Nephron (organoid): ENCODE data around the gene PLCB1.
A peak's percentile ranks its signal among the peaks of the same experiment; 100 is the strongest.
"Not testable (repeated sequence)": the region's sequence is repeated elsewhere in the genome, so short reads cannot be mapped to it uniquely, and the experiment has no call there.

Experiments used
- H3K27ac Mint-ChIP-seq, 3 experiments: 2 replicates each; pipeline ENCODE4 v1.8.0; 2020; ENCODE audit warnings: mixed read lengths in 3 of 3, mild to moderate bottlenecking in 2 of 3, moderate library complexity in 1 of 3
- H3K27me3 Mint-ChIP-seq: 2 replicates; pipeline ENCODE4 v1.8.0; 2021; ENCODE audit warnings: low read depth, mild to moderate bottlenecking, moderate library complexity, mixed read lengths
- H3K36me3 Mint-ChIP-seq: 2 replicates; pipeline ENCODE4 v1.8.0; 2020; ENCODE audit warnings: low read depth, mixed read lengths
- H3K4me1 Mint-ChIP-seq: 2 replicates; pipeline ENCODE4 v1.8.0; 2020; ENCODE audit warnings: mixed read lengths
- H3K4me3 Mint-ChIP-seq, 3 experiments: 2 replicates each; pipeline ENCODE4 v1.8.0; 2020; ENCODE audit warnings: mild to moderate bottlenecking in 3 of 3, mixed read lengths in 3 of 3, moderate library complexity in 2 of 3
- H3K9me3 Mint-ChIP-seq: 2 replicates; pipeline ENCODE4 v1.8.0; 2020; ENCODE audit warnings: mixed read lengths
- TF ChIP-seq, protein P1 (sequence below), 3 experiments: fragments of 200-600 bp; sonication (generic); IDR thresholded peaks; one replicate each; pipeline ENCODE4 v1.5.0; 2021; ENCODE audit warnings: antibody characterized with exemption in 3 of 3; ENCODE audit not compliant: unreplicated experiment in 3 of 3

The PLCB1 gene

DNA sequence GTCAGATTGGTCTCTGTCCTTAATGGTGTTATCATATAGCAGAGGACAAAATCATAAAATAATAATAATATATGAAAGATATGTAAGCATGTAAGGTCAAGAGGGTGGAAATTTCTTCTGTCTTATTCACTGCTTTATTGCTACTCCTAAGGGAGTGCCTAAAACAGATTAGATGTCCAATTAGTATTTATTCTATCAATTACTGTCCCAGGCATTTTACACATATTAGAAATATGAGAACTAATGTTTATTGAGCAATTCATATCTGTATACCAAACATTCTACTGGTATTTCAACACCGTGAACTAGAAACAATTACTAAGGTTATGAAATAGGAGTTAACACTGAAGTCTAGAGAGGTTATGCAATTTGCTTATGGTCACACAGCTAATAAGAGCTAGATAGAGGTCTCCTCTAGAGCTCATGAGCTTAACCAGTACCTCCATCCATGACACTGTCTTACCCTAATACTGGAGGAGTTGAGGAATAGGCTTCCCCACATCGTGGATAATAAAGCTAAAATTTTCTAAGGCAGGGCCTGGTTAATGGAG is 302.3 kb downstream of the PLCB1 start:
- TF ChIP-seq, protein P1, sequence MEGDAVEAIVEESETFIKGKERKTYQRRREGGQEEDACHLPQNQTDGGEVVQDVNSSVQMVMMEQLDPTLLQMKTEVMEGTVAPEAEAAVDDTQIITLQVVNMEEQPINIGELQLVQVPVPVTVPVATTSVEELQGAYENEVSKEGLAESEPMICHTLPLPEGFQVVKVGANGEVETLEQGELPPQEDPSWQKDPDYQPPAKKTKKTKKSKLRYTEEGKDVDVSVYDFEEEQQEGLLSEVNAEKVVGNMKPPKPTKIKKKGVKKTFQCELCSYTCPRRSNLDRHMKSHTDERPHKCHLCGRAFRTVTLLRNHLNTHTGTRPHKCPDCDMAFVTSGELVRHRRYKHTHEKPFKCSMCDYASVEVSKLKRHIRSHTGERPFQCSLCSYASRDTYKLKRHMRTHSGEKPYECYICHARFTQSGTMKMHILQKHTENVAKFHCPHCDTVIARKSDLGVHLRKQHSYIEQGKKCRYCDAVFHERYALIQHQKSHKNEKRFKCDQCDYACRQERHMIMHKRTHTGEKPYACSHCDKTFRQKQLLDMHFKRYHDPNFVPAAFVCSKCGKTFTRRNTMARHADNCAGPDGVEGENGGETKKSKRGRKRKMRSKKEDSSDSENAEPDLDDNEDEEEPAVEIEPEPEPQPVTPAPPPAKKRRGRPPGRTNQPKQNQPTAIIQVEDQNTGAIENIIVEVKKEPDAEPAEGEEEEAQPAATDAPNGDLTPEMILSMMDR (IDR thresholded peaks at IDR 0.05; ENCODE audit: unreplicated experiment in 3 of 3) = no peak
- H3K36me3 Mint-ChIP-seq = no peaks in the 10 kb centered on the region
- H3K27ac Mint-ChIP-seq = peak overlapping the region in 2 of 3 experiments; percentile 89 to 94
- peaks cover 36% of the 10 kb centered on the region for H3K4me1 Mint-ChIP-seq
- H3K4me3 Mint-ChIP-seq = no peak overlapping the region
- H3K27me3 Mint-ChIP-seq = no peaks in the 10 kb centered on the region
- H3K9me3 Mint-ChIP-seq = no peaks in the 10 kb centered on the region

DNA sequence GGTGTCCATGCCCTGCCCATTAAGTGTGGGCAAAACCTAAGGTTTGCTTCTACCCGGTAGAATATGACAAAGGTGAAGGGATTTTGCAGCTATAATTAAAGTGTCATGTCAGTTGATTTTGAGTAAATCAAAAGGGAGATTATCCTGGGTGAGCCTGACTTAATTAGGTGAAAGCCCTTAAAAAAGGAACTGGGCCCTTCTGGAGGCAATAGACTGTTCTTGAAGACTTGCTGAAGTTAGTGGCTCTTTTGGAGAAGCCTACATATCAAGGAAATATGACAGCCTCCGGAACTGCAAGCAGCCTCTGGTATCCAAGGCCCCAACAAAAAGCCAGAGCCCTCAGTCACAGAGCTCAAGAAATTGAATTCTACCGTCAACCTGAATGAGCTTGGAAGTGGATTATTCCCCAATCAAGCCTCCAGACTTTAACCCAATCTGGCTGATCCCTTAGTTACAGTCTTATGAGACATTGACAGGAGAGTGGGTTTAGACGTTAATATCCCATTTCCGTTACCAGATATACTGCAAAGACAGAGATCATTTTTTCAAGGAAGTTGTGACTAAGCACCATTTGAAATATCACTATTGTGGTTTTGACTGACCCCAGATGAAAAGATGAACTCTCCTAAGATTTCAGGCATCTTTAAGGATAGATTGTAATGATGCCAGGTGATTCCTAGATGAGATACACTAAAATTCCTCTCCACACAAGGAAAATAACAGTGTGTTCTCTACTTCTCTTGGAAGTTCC is 303.4 kb downstream of the PLCB1 start:
- H3K27me3 Mint-ChIP-seq = no peaks in the 10 kb centered on the region
- no peak overlapping the region for H3K4me3 Mint-ChIP-seq
- TF ChIP-seq, protein P1 (IDR thresholded peaks at IDR 0.05; ENCODE audit: unreplicated experiment in 3 of 3) = no peak
- peaks cover 30% of the 10 kb centered on the region for H3K4me1 Mint-ChIP-seq
- H3K9me3 Mint-ChIP-seq = no peaks in the 10 kb centered on the region
- no peaks in the 10 kb centered on the region for H3K36me3 Mint-ChIP-seq
- H3K27ac Mint-ChIP-seq = peak overlapping the region in 2 of 3 experiments; percentile 22 to 40

DNA sequence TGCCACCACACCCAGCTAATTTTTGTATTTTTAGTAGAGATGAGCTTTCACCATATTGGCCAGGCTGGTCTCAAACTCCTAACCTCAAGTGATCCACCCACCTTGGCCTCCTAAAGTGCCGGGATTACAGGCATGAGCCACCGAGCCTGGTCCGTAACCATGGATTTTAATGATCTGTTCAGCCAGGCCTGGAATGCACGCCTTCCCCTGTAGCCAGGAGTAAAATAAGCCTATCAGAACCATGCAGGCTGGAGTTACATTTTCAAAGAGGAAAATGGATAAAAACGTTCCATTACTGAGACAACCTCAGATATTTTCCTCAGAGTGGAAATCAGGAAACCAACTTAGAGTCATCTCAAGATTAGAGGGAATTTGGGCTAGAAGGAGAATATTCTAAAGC is 304.9 kb downstream of the PLCB1 start:
- not testable (repeated sequence) for H3K4me3 Mint-ChIP-seq, H3K27ac Mint-ChIP-seq, H3K27me3 Mint-ChIP-seq, H3K36me3 Mint-ChIP-seq, H3K9me3 Mint-ChIP-seq
- H3K4me1 Mint-ChIP-seq = peaks cover 20% of the 10 kb centered on the region

DNA sequence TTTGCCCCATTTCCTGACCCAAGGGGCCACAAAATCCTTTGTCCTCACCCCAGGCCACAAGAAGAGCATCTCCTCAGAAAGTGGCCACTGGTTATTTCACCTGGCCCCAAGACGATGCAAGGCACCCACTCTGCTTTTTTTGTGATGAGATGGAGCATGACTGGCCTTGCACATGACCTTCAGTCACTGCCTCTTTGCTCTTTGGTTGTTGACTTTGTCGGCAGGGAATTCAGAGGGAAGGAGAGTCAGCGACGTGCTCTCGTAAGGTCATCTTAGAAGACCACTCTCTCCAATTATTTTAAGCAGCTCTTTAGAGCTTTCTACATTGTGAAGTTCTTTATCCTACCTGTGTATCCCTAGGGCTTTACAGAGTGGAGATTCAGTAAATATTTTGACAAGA is 306.7 kb downstream of the PLCB1 start:
- H3K4me3 Mint-ChIP-seq = no peak overlapping the region
- H3K4me1 Mint-ChIP-seq = peaks cover 2% of the 10 kb centered on the region
- peak overlapping the region; percentile 55 to 87 (median 55) for H3K27ac Mint-ChIP-seq
- TF ChIP-seq, protein P1 (IDR thresholded peaks at IDR 0.05; ENCODE audit: unreplicated experiment in 3 of 3) = no peak
- H3K36me3 Mint-ChIP-seq = no peaks in the 10 kb centered on the region
- H3K27me3 Mint-ChIP-seq = no peaks in the 10 kb centered on the region
- H3K9me3 Mint-ChIP-seq = peaks cover 5% of the 10 kb centered on the region

DNA sequence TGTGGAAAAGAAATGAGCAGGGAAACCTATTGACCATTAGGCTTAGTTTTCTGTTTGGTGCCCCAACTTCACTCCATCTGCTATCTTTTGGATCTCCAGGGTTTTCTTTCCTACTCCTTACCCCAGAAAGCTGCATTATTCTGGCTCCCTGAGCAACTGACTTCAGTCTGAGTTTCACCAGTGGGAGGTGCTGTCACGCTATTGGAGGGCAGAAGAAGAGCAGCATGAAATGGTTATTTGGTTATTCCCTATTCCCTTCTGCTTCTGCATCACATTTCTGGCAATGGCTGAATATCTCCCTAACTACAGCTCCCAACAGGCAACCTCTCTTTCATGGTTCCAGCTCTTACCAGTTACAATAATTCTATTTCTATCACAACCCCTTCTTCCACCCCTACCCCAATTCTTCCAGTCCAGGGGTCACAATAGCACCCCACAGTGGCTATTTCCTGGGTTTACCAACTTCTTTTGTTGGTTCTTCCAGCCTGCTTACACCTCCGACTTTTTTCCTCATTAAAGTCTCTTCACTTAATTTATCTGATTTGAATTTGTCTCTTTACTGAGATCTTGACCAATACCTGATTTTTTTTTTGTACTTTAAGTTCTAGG is 311.5 kb downstream of the PLCB1 start:
- TF ChIP-seq, protein P1 (IDR thresholded peaks at IDR 0.05; ENCODE audit: unreplicated experiment in 3 of 3) = no peak

DNA sequence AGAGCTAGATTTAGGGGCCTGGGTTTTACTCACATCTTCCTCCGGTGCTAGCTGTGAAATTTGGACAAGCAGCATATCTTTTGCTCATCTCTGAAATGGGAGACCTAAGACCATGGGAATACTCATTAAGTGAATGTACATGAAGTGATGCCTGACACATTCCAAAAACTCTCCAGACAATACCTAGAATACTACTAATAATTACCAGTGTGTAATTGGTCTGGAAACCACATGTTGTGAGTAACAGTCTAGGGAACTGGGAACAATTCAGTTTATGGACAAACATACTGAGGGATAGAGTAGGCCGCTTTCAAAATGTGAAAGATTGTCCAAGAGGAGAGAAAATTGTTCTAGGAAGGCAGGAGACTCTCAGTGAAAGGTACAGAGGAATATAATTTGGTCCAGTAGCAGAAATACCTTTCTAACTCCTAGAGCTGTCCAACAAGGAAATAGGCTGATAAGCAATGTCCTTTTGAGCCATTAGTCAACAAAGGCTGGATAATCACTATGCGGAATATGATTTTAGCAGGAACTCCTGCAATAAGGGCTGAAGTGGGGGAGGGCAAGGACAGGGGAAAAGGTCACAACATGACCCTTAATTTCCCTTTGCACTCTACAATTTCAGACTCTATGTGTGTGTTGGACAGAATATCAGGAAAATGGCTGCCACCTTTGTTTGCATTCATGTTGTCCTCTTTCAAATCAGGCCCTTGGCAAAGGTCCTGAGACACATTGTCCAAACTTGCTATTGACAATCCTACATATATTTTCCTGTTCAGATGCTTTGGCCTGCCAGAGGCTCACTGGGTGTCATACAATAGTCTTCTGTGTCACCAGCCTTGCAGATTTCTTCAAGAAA is 315.4 kb downstream of the PLCB1 start:
- no peaks in the 10 kb centered on the region for H3K27me3 Mint-ChIP-seq
- TF ChIP-seq, protein P1 (IDR thresholded peaks at IDR 0.05; ENCODE audit: unreplicated experiment in 3 of 3) = no peak
- no peaks in the 10 kb centered on the region for H3K4me1 Mint-ChIP-seq
- no peak overlapping the region for H3K27ac Mint-ChIP-seq
- no peaks in the 10 kb centered on the region for H3K36me3 Mint-ChIP-seq
- peaks cover 7% of the 10 kb centered on the region for H3K9me3 Mint-ChIP-seq
- no peak overlapping the region for H3K4me3 Mint-ChIP-seq

More for the DNA sequence above, 311.5 kb downstream of the PLCB1 start:
- H3K27me3 Mint-ChIP-seq = no peaks in the 10 kb centered on the region
- H3K4me3 Mint-ChIP-seq = no peak overlapping the region
- no peak overlapping the region for H3K27ac Mint-ChIP-seq
- no peaks in the 10 kb centered on the region for H3K4me1 Mint-ChIP-seq
- peaks cover 7% of the 10 kb centered on the region for H3K9me3 Mint-ChIP-seq
- no peaks in the 10 kb centered on the region for H3K36me3 Mint-ChIP-seq
